SU-DHL-6 (cell line): ENCODE measurements around the gene NTM.

Experiments used
- H2AFZ ChIP-seq: fragments of 200-600 bp; sonication (generic); 2 replicates; pipeline ENCODE4 v1.6.1; 2014; ENCODE audit warnings: low read depth, mild to moderate bottlenecking, moderate library complexity, mixed read lengths, antibody characterized with exemption, low read length; ENCODE audit not compliant: severe bottlenecking
- H3F3A ChIP-seq: fragments of 200-600 bp; shearing (Covaris generic); 2 replicates; pipeline ENCODE4 v1.6.0; 2016; ENCODE audit warnings: antibody characterized with exemption, mild to moderate bottlenecking; ENCODE audit not compliant: insufficient read depth
- H3K27ac ChIP-seq: fragments of 200-600 bp; sonication (generic); 2 replicates; pipeline ENCODE4 v1.5.1; 2016; ENCODE audit warnings: low read depth, mild to moderate bottlenecking, low read length, moderate library complexity, mixed read lengths
- H3K27me3 ChIP-seq: fragments of 200-600 bp; sonication (generic), shearing (Covaris generic); 2 replicates; pipeline ENCODE4 v1.6.0; 2014; ENCODE audit warnings: mild to moderate bottlenecking, low read length
- H3K36me3 ChIP-seq: fragments of 200-600 bp; sonication (generic); 2 replicates; pipeline ENCODE4 v1.6.1; 2014; ENCODE audit warnings: mild to moderate bottlenecking, low read length, mixed read lengths
- H3K4me2 ChIP-seq: fragments of 300-600, 200-600 bp; shearing (Covaris generic), sonication (generic); 2 replicates; pipeline ENCODE4 v1.6.0; 2014; ENCODE audit warnings: low read length, low read depth, mild to moderate bottlenecking; ENCODE audit not compliant: poor library complexity, severe bottlenecking
- H3K4me3 ChIP-seq: fragments of 200-600 bp; sonication (generic); 2 replicates; pipeline ENCODE4 v1.5.1; 2014; ENCODE audit warnings: antibody characterized with exemption, low read length, mild to moderate bottlenecking, mixed read lengths; ENCODE audit not compliant: insufficient read depth, poor library complexity, severe bottlenecking
- H3K79me2 ChIP-seq: fragments of 200-600 bp; sonication (generic); 2 replicates; pipeline ENCODE4 v1.6.1; 2014; ENCODE audit warnings: mild to moderate bottlenecking, low read length, moderate library complexity; ENCODE audit not compliant: insufficient read depth
- H3K9ac ChIP-seq: fragments of 200-600 bp; sonication (generic); 2 replicates; pipeline ENCODE4 v1.7.0; 2014; ENCODE audit warnings: mild to moderate bottlenecking, low read length
- H3K9me2 ChIP-seq: fragments of 200-600 bp; sonication (generic); replicated peaks from 2 replicates; pipeline ENCODE4 v1.6.1; 2014; ENCODE audit warnings: low read length; ENCODE audit not compliant: insufficient read depth
- H3K9me3 ChIP-seq: fragments of 200-600 bp; sonication (generic); 2 replicates; pipeline ENCODE4 v1.6.1; 2014; ENCODE audit warnings: low read length, mixed read lengths; ENCODE audit not compliant: insufficient read depth
- H4K20me1 ChIP-seq: fragments of 200-600 bp; sonication (generic); 2 replicates; pipeline ENCODE4 v1.6.1; 2014; ENCODE audit warnings: low read depth, mild to moderate bottlenecking, antibody characterized with exemption, low read length, moderate library complexity, mixed read lengths
- CTCF ChIP-seq: fragments of 200-600 bp; sonication (generic); IDR thresholded peaks from one replicate; pipeline ENCODE4 v1.5.1; 2017; ENCODE audit warnings: antibody characterized with exemption, mild to moderate bottlenecking, low read length, moderate library complexity; ENCODE audit not compliant: insufficient read depth, poor library complexity, severe bottlenecking
- EZH2phosphoT487 ChIP-seq: fragments of 200-600 bp; sonication (generic), shearing (Covaris generic); conservative IDR thresholded peaks from 2 replicates; pipeline ENCODE4 v1.6.1; 2018; ENCODE audit warnings: mild to moderate bottlenecking, antibody characterized with exemption, low read length, moderate library complexity, mixed read lengths

Gene NTM

GRCh38 chr11:131685206-131685605 is 314.8 kb downstream of the NTM start:
- no peaks in the 10 kb centered on the region for H3F3A ChIP-seq
- TF ChIP-seq CTCF (no peak), EZH2phosphoT487 (no peak)

GRCh38 chr11:131685906-131686305 is 315.5 kb downstream of the NTM start:
- H3K9me3 ChIP-seq, result no peaks in the 10 kb centered on the region
- no peaks in the 10 kb centered on the region for H3K79me2 ChIP-seq
- H3K9ac ChIP-seq, result no peak overlapping the region
- no peaks in the 10 kb centered on the region for H3K27me3 ChIP-seq
- no peak overlapping the region for H3K4me2 ChIP-seq
- no peaks in the 10 kb centered on the region for H4K20me1 ChIP-seq
- H3K4me3 ChIP-seq, result no peak overlapping the region
- no peaks in the 10 kb centered on the region for H3K9me2 ChIP-seq
- H3F3A ChIP-seq, result no peaks in the 10 kb centered on the region
- H3K27ac ChIP-seq, result no peak overlapping the region
- TF ChIP-seq EZH2phosphoT487, result no peak
- TF ChIP-seq CTCF, result no peak
- no peak overlapping the region for H2AFZ ChIP-seq
- no peaks in the 10 kb centered on the region for H3K36me3 ChIP-seq

More at GRCh38 chr11:131685206-131685605, 314.8 kb downstream of the NTM start:
- H3K9me2 ChIP-seq, result no peaks in the 10 kb centered on the region
- H4K20me1 ChIP-seq, result no peaks in the 10 kb centered on the region
- H3K4me3 ChIP-seq, result no peak overlapping the region
- H3K27me3 ChIP-seq, result no peaks in the 10 kb centered on the region
- no peaks in the 10 kb centered on the region for H3K9me3 ChIP-seq
- no peaks in the 10 kb centered on the region for H3K79me2 ChIP-seq
- no peak overlapping the region for H3K27ac ChIP-seq
- no peak overlapping the region for H3K4me2 ChIP-seq
- H3K36me3 ChIP-seq, result no peaks in the 10 kb centered on the region
- no peak overlapping the region for H3K9ac ChIP-seq
- no peak overlapping the region for H2AFZ ChIP-seq

- TF ChIP-seq EZH2phosphoT487 (no peak), CTCF (no peak)
- no peaks in the 10 kb centered on the region for H3K9me2 ChIP-seq
- H3K9ac ChIP-seq, result no peak overlapping the region
- no peak overlapping the region for H2AFZ ChIP-seq
- no peaks in the 10 kb centered on the region for H3K79me2 ChIP-seq
- no peaks in the 10 kb centered on the region for H3K36me3 ChIP-seq
- H4K20me1 ChIP-seq, result no peaks in the 10 kb centered on the region
- no peaks in the 10 kb centered on the region for H3K27me3 ChIP-seq
- H3K4me2 ChIP-seq, result no peak overlapping the region
- H3K4me3 ChIP-seq, result no peak overlapping the region
- no peak overlapping the region for H3K27ac ChIP-seq
- no peaks in the 10 kb centered on the region for H3F3A ChIP-seq
- H3K9me3 ChIP-seq, result no peaks in the 10 kb centered on the region
Observed at GRCh38 chr11:131686836-131687235, 316.4 kb downstream of the NTM start.
